Head of caudate nucleus (tissue), 42 donors: ENCODE results near the gene KLF13.

Experiments used
- DNase-seq, 42 donors: peaks; one replicate each; pipeline versions ENCODE4 v3.0.0 to v3.0.0-alpha.2; 2020 to 2021; ENCODE audit warnings: mixed read lengths in 7 of 42
- intact Hi-C: fragments of 100-400 bp; cut with DNase I; formaldehyde crosslinking; loops from one replicate; pipeline ENCODE4 v1.15.0; 2022

The KLF13 gene

DNA sequence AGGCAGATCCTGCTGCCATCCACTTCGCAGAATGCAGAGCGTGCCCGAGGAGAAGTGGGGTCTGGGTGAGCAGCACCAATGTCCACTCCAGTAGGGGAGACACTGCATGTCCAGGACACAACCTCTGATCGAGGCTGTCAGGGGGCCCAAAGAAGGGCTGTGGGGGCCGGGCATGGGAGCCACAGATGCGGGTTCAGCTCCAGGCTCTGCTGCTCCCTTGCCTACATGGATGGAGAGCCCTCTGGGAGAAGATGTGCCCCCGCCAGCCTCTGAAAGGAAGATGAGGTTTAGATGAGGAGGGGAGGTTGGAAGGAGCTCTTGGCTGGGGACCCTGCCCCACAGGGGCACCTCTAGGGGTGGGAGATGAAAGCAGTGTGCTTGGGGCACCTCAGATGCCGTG, 75.4 kb downstream of the KLF13 start:
- no peak for DNase-seq
- intact Hi-C loops = no loop called here

DNA sequence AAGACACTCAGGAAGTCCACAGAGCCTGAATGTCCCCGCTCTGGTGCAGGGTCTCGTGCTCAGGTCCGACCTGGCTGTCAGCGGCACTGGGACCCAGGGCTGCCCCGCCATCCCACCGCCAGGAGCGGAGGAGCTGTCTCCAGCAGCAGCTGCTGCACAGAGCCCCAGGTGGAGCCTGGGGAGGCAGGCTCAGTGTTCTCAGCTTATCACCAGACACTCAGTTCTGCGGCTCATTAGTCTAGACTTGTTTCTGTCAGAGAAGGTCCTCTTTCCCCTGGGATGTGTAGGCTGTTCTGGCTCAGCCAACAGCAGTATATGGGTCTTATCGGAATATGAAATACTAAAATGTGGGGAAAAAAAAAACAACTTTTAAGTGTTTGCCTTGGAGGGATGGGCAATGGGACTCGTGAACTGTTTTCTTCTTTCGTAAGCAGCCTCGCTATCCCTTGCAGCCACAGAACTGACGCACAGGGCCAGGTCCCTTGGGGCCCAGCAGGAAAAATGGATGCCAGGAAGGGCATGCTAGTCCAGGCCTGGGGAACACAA, 75.9 kb downstream of the KLF13 start:
- DNase-seq = no peak
- intact Hi-C loops = no loop called here

DNA sequence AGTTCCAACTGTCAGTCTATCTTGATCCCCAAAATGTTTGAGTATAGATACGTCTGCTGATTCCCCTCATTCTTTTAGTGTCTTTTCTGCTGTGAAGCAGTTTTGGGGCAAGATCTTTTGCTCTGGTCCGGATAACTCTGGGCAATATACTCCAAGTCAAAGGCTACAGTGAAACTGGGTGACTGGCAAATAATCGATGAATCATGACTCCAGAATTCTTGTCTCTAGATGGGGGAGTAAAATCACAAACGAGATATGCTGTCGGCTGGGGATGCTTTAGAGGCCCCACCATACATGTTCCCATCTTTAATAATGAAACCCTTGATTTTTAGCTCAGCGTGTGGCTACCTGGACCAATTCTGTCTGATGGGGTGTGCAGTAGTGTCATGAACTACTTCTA, 76.5 kb downstream of the KLF13 start:
- intact Hi-C loops = no loop called here
- DNase-seq = no peak

DNA sequence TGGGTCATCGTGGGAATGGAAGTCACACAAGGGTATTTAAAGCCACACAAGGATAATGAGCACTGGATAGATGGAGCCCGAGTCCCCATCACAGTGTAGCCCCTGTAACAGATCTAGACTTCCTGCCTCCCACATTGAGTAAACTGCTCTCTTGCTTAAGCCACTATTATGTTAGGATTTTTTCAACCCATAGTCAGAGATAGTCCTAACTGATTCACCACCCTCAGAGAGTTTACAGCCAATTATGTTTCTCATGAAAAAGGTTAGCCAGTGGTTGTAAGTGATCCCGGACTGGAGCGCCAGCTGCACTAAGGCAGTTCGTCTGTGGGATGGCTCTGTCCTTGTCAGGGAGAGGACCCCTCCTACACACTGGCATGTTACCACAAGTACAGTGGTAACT, 77.0 kb downstream of the KLF13 start:
- intact Hi-C loops = no loop called here
- no peak for DNase-seq

DNA sequence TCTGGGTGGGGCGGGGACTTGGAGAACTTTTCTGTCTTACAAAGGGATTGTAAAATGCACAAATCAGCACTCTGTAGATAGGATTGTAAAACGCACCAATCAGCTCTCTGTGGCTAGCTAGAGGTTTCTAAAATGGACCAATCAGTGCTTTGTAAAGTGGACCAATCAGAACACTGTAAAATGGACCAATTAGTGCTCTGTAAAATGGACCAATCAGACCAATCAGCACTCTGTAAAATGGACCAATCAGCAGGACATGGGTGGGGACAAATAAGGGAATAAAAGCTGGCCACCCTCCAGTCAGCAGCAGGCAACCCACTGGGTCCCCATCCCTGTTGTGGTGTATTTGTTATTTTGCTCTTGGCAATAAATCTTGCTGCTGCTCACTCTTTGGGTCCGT, 77.7 kb downstream of the KLF13 start:
- no peak for DNase-seq

DNA sequence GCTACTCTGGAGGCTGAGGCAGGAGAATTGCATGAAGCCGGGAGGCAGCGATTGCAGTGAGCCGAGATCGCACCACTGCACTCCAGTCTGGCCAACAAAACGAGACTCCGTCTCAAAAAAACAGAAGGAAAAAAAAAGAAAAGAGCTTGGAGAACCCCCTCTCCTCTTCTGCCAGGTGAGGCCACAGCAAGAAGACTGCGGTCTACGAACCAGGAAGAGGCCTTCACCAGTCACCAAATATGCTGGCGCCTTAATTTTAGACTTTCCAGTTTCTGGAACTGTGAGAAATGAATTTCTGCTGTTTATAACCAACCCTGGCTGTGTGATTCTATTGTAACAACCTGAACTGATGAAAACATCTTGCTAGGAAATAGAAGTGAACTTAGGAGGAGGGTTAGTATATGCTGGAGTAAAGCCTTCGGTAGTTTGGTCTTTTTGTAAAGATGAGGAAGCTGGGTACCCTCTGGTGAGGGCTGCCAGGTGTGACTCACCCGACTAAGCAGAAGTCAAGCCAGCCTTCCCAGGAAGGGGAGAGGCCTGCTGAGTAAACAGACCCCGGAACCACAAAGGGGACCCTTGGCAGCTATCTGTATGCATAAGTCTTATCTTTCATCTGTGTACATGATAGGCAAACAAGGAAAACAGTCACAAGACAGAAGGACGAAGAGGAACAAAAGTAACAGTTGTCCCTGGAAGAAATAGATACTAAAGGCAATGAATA, 78.7 kb downstream of the KLF13 start:
- intact Hi-C loops = no loop called here

More for the DNA sequence above, 77.7 kb downstream of the KLF13 start:
- intact Hi-C loops = no loop called here

DNA sequence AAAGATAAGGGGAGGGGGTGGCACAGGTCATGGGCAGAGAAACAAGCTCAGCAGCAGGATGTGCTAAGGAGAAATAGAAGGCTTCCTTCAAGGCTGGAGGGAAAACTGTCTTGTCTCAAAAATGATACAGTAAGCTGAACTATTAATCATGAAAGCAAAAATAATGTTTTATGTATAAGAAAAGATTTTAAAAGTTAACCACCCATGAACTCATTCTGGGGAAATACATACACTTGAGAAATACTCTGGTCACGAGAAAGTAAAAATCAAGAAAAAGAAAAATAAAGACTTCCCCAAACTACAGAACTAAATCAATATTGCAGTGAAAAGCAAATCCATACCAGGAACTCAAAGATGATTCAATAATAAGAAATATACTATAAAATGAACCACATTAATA, 80.7 kb downstream of the KLF13 start:
- DNase-seq = no peak
- intact Hi-C loops = no loop called here

More for the DNA sequence above, 78.7 kb downstream of the KLF13 start:
- no peak for DNase-seq

DNA sequence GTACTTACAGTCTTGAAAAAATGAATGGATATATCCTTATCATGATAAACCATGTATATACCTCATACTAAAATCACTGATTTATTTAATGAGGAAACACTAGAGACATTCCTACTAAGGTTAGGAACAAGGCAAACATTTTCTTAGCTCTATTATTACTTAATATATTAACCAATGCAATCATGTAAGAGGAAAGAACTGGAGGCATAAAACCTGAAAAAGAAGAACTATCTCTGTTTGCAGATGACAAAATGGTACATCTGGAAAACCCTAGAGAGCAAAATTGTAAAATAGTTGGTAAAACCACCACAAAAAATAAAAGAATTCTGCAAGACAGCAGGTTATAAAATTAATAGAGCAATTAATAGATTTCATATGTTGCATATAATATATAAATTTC, 81.2 kb downstream of the KLF13 start:
- no peak for DNase-seq
- intact Hi-C loops = no loop called here

DNA sequence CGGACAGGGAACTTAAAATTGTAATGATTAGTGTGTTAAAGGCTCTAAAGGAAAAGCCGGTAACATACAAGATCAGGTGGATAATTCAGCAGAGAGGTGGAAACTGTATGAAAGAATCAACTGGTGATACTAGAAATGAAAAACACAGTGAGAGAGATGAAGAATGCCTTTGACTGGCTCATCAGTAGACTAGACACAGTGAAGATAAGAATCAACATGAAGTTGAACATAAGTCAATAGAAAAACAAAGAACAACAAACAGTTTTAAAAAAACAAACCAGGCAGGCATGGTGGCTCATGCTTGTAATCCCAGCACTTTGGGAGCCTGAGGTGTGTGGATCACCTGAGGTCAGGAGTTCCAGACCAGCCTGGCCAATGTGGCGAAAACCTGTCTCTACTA, 82.1 kb downstream of the KLF13 start:
- DNase-seq = no peak
- intact Hi-C loops = no loop called here

DNA sequence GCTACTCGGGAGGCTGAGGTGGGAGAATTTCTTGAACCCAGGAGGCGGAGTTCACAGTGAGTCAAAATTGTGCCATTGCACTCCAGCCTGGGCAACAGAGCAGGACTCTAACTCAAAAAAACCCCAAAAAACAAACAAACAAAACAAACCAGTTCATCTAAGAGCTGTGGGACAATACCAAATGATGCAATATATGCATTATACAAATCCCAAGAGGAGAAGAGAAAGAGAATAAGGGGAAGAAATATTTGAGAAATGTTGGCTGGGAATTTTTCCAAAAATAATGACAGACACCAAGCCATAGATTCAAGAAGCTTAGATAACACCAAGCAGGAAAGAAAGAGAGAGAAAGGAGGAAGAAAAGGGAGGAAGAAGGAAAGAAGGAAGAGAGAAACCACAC, 82.5 kb downstream of the KLF13 start:
- no peak for DNase-seq
- intact Hi-C loops = no loop called here

DNA sequence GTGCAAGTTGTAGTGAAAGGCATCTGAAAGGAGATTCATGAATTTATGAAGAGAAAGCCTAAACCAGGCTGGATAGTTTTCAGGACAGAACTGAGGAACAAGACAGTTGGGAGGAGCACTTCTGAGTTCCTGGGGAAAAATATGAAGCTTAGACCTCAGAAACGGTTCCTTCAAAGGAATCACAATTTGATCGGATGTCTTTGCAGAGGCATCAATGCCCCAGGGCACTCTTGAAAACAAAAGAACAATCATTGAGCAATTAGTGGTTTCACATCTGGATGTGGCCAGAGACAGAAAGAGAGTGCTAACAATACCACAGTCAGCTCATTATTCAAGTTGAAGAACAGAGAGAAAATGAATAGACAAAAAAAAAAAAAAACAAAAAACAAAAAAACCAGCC, 86.2 kb downstream of the KLF13 start:
- no peak for DNase-seq
- intact Hi-C loops = no loop called here

DNA sequence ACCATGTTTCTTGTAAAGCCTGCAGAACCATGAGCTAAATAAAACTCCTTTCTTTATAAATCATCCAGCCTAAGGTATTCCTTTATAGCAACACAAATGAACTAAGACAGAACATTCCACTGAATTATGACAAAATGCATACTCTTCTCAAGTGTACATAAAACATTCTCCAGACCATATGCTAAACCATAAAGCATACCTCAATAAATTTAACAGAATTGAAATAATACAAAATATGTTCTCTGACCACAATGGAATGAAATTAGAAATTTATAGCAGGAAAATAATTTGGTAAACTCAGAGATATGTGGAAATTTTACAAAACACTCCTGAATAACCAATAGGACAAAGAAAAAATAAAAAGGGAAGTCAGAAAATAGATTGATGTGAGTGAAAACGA, 88.6 kb downstream of the KLF13 start:
- DNase-seq = no peak
- intact Hi-C loops = no loop called here

DNA sequence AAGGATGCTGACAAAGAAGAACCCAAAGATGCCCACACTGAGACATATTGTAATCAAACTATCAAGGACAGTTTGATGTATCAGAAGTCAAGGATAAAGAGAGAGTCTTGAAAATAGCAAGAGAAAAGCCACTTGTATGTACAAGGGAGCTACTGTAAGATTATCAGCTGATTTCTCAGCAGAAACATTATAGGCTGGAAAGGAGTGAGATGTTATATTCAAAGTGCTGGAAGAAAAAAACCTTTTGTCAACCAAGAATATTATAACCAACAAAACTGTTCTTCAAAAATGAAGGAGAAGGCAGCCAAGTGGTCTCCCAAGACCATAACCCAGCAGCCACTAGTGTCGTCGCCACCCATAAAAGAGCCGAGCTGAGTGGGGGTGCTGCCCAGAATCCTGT, 93.2 kb downstream of the KLF13 start:
- DNase-seq = no peak
- intact Hi-C loops = no loop called here

DNA sequence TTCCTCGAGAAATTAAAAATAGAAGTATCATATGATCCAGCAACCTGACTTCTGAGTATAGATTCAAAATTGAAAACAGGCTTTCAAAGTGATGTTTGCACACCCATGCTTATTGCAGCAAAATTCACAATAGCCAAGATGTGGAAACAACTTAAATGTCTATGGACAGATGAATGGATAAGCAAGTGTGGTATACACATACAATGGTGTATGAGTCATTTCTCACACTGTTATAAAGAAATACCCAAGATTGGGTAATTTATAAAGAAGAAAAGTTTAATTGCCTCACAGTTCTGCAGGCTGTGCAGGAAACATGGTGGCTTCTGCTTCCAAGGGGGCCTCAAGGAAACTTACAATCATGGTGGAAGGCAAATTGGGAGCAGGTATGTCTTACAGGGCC, 100.8 kb downstream of the KLF13 start:
- no peak for DNase-seq
- intact Hi-C loops = no loop called here
